Stimulated activated CD8-positive, alpha-beta memory T cell treated with anti-CD3 and anti-CD28 coated beads, Interleukin-7, amount 100 ng/mL, for 24 hours (primary cell): Measurements from ENCODE around the gene MACF1.

ENCODE experiments used
- DNase-seq: peaks from one replicate; pipeline ENCODE4 v3.0.0-alpha.2; 2020; ENCODE audit warnings: low read depth

MACF1 gene

DNA sequence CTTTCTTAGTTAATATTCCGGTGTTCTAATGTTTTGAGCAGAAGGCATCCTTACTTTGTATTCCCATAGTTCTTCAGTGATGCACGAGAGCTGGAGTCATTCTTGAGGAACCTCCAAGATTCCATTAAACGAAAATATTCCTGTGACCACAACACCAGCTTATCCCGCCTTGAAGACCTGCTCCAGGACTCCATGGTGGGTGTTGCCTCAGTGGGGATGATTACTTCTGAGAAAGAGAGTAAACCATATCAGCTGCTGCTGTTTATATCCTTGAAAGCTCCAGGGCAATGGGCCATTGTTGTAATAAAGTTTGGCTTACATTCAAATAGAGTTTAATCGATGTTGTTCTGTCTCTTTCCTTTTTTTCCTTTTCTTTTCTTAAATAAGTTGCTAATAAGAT lies 93.1 kb downstream of the MACF1 start:
- DNase-seq: no peak

DNA sequence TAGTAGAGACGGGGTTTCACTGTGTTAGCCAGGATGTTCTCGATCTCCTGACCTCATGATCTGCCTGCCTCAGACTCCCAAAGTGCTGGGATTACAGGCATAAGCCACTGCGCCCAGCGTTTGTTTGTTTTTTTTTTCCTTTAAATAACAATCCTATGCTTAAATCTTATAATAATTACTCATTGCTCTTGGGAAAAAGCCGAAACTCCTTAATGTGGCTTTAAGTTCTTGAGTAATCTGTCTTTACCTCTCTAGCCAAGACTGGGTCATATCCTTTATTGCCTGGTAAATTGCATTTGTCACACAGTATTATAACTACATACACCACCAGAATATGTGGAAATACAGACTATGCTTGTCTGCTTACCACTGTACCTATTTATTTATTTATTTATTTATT lies 97.1 kb downstream of the MACF1 start:
- no peak for DNase-seq

DNA sequence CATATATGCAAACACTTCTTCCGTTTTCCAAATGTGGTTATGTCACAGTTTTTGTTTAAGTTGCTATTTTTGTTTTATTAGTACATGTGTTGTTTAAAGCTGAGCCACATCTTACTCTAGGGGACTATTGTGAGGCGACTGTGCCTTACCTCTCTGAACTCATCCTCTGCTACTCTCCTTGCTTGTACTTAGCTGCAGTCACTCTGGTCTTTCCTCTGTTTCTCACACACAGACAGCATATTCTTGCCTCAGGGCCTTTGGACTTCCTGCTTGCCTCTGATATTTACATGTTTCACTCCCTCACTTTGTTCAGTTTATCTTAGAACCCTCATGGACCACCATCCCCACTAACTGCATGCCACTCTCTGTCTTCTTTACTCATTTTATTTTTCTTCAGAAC lies 101.1 kb downstream of the MACF1 start:
- DNase-seq: no peak

DNA sequence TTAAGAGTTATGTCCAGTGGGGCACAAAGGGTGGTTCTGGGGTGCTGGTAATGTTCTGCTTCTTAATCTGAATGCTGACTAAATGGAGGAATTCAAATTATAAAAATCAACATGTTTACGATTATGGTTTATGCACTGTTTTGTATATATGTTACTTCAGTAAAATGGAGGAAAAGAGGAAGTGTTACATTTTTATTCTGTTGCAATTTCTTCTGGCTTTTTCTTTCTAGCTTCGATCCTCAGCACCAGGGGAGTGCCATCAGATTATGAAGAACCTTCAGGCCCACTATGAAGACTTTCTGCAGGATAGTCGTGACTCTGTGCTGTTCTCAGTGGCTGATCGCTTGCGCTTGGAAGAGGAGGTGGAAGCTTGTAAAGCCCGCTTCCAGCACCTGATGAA lies 105.5 kb downstream of the MACF1 start:
- DNase-seq: no peak

DNA sequence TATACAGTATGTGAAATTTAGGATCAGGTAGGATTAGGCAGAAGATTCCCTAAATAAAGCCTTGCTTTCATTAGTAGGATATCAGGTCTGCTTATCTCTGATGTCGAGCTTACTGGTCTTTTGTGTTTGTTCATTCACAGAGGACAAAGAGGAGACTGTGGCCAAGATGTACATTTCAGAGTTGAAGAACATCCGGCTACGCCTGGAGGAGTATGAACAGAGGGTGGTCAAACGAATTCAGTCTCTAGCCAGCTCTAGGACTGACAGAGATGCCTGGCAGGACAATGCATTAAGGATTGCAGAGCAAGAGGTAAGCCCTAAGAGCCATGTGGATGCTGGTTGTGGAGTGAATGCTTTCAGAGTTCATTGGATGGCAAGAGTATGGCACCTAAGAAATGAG lies 106.2 kb downstream of the MACF1 start:
- no peak for DNase-seq

DNA sequence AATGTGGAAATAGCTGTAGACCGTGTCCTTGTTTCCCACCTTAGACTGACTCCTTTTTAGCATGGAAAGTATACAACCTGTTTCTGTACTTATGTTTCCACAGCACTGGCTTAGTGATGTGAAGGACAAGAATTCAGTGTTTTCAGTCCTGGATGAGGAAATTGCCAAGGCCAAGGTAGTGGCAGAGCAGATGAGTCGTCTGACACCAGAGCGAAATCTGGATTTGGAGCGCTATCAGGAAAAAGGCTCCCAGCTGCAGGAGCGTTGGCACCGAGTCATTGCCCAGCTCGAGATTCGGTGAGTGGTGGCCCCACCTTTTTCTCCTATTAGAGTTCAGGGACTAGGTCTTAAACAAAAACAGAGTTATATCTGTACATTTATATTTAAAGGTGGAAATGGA lies 112.6 kb downstream of the MACF1 start:
- no peak for DNase-seq

DNA sequence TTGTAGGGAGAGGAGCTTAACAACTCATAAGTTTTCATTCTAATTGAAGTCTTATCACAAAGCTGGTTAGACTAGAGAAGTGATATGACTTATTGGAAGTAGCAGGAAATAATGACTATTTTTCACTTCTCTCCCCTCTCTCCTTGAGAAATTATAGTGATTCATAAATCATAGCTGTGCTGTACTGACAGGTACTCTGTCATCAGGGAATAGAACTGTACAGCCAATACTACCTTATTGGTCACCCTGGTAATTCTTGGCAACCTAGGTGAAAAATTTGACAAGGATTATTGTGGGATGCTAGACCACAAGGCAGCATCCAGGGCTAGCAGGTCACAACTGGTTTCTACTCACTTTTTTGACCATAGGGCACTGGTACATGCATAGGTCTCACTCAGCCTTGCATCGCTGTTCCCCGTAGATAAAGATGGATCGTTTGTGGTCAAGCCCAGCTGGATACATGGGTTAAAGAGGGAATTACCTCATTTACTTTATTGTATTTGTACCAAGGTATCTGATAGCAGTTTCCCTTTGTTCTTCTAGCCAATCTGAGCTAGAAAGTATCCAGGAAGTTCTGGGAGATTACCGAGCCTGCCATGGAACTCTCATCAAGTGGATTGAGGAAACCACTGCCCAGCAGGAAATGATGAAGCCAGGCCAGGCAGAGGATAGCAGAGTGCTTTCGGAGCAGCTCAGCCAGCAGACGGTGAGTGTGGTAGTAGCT lies 113.6 kb downstream of the MACF1 start:
- DNase-seq: no peak

DNA sequence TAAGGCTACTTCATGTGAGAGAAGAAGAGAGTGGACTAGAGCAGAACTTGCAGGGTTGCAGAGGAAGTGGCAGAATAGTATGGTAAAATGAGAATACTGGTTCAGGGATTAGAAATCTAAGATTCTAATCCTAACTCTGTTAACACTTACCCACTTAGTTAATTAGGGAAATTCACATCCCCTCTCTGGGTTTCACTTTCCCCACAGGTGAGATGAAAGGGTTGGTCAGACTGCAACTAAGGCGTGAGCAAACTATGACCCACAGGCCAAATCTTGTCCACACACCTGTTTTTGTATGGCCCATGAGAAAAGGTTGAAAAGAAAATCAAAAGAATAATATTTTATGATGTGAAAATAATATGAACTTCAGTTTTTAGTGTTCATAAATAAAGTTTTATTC lies 117.5 kb downstream of the MACF1 start:
- DNase-seq: no peak

DNA sequence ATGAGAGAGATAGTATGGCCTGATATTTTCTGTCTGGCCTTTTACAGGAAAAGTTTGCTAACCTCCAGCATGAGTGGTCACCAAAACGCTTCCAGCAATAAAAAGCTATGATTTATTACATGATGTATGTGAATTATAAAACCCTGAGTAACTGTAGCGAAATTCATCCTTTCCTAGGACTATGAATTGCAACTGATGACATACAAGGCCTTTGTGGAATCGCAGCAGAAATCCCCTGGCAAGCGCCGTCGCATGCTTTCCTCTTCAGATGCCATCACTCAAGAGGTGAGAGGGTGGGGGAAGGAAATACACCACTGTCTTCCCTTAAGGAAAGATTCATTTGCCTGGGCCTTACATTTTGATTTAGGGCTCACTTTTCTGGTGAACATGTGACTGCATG lies 117.9 kb downstream of the MACF1 start:
- no peak for DNase-seq

DNA sequence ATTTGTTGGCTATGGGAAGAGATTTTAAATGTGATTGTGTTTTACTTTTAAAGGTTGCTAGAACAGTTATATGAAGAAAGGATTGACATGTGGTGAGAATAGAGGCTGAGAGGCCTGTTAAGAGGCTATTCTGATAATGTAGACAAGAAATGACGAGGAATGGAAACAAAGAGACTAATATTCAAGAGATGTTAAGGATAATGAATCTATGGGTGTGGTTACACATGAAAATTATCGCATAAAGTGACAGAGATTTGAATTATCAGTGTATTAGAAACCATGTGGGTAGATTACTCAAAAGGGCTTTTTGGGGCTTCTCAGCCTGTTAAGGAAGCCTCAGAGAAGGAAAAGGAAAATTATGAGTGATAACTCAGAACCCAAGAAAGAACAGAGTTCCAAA lies 120.4 kb downstream of the MACF1 start:
- DNase-seq: no peak

DNA sequence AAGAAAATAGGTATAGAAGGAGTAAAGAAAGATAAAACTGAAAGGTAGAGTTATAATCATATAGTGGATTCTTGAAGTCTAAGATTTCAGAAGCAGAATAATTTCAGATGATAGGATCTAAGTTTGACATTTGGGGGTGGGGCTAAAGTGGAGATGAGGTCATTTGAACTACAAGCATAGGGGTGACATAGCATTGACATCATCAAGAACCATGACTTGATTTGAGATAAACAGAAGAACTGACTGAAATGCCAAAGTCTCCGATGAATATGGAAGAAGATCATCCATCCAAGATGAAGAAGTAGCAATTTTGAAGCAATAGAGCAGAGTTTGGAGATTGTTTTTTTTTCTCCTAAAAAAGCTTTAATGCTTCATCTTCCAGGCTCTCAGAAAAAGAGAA lies 122.3 kb downstream of the MACF1 start:
- no peak for DNase-seq

DNA sequence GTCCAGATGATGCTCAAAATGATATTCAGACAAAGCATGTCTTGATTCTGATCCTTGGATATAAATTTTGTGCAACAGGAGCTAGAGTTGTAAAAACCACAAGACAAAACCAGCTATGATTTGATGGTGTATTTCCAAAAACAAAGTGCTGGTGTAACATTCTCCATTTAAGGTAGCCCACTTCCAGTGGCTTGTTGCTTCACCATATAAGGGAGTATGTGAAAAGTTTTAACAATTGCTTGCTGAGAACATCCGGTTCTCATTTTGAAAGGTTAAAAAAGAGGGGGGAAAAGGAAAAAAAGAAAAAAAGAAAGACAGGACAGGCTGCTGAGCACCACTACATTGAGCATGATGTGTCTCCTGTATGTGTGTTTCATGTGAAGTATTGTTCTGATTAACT lies 123.6 kb downstream of the MACF1 start:
- DNase-seq: no peak

DNA sequence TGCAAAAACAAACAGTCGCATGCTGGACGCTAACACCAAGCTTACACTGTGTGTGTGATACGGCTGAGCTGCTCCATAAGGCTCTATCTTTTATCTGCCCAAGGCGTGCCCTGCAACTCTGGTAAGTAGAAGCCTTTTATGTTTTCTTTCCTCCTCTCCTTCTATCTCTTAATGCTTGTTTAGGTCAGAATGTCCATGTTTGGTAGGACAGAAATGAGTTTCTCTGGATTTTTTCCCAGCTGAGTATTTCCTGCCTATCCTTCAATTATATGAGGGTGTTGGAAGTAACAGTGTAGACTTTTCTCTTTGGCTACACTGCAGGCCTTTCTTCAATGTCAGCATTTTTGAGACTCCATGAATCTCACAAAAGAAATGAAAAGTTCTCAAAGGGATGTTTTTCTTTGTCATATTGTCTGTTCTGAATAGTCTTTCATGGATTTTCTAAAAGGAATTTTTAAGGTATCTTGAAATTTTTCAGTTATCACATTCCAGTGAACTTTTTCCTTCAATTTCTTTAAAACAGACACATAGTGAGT lies 124.2 kb downstream of the MACF1 start:
- no peak for DNase-seq

DNA sequence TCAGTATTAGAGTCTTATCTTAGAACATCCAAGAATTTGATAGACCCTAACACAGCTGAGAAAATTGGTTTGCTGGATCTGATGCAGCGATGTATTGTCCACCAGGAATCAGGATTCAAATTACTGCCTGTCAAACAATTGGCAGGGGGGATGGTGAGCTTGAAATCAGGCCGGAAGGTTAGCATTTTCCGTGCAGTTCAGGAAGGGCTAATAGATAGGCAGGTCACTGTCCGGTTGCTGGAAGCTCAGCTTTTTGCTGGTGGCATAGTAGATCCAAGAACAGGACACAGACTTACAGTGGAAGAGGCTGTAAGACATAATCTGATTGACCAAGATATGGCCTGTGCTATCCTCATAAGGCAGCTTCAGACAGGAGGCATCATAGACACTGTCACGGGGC lies 127.2 kb downstream of the MACF1 start:
- DNase-seq: no peak

DNA sequence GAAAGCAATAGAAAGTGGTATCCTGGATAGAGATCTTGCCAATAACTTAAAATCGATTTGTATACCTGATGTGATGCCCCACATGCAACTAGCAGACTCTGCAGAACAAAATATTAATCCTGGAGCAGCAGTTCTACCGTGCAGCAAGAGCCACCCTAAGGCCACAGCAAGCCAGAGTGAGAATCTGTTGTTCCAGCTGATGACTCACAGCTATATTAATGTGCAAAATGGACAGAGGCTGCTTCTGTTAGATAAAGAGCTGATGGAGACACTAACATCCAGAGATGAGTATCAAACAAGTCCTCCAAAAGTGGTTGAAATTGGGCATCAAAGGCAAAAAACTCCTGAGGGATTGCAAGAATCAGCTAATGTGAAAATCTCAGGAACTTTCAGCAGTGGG lies 127.8 kb downstream of the MACF1 start:
- DNase-seq: no peak

DNA sequence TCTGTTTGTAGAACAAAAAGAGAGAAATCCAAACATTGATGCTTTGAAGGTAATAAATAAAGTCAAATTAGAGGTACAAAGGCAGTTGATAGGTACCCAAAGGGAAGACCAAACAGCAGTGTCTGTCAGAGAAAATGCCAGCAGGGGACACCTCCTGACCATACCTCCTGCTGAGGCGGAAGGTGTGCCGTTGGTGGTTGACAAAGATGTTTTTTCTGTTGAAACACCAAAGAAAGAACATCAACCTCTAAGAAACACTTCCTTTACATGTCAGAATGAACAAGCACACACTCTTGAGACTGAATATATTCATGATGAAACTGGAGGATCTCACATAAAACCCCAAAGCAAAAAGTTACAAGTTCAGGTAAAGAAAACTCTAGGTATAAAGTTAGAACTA lies 128.3 kb downstream of the MACF1 start:
- no peak for DNase-seq

DNA sequence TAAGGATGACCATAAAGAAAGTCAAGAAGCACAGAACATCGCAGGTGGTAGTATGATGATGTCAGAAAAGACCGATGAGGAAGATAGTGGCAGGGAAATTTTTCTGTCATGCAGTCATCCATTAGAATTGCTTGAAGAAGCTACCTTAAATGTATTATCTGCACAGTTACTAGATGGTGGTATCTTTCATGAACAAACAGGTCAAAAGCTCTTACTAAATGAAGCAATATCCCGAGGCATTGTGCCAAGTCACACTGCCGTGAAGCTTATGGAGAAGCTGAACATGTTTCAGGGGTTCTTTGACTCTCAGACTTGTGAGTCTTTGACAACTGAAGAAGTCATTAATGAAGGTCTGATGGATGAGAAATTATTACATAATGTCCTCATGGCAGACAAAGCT lies 128.8 kb downstream of the MACF1 start:
- DNase-seq: no peak

DNA sequence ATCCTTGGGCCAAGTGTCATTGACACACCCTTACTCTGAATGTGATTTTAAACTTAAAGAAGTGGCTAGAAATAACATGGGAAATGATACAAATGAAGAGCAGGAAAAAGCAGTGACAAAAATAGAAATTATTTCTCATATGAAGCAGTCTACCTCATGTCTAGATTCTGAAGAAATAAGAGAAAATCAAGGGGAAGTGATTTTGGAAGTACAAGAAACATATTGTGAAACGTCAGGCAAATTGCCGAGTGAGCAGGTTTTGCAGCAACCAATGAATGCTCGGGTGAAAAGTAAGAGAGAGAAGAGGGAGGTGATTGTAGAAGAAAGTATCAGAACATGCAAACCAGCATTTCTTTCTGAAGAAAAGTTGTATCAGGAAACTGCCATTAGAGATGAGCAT lies 130.7 kb downstream of the MACF1 start:
- no peak for DNase-seq

DNA sequence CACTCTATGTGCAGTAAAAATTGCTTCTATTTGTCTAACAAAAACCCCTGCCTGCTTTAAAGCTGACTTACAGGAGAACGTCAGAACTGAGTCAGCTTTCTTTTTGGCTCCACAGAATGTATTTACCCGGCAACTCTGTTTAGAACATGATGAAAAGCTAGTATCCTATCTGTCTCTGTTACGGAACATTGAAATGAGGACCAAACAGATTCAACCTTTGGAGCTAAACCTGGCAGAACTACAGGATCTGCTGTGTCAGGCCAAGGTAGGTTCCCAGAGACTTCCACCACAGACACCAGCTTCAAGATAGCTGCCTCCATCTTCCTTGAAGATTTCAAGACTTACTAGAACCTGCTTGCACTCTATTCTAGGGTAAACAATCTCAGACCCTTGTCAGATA lies 132.6 kb downstream of the MACF1 start:
- DNase-seq: no peak

DNA sequence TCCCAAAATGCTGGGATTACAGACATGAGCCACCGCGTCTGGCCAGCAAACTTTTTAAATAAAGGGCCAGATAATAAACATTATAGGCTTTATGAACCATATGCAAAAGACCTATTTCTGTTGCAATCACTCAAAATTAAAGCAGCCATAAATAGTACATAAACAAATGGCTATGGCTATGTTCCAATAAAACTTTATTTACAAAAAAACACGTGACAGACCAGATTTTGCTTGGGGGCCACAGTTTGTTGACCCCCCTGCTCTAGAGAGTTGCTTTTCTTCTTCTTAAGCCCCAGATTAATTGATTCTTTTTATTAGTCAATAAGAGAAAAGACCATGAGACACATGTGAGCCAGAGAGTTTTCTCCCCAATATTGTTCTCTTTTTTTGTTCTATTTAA lies 138.3 kb downstream of the MACF1 start:
- DNase-seq: no peak

DNA sequence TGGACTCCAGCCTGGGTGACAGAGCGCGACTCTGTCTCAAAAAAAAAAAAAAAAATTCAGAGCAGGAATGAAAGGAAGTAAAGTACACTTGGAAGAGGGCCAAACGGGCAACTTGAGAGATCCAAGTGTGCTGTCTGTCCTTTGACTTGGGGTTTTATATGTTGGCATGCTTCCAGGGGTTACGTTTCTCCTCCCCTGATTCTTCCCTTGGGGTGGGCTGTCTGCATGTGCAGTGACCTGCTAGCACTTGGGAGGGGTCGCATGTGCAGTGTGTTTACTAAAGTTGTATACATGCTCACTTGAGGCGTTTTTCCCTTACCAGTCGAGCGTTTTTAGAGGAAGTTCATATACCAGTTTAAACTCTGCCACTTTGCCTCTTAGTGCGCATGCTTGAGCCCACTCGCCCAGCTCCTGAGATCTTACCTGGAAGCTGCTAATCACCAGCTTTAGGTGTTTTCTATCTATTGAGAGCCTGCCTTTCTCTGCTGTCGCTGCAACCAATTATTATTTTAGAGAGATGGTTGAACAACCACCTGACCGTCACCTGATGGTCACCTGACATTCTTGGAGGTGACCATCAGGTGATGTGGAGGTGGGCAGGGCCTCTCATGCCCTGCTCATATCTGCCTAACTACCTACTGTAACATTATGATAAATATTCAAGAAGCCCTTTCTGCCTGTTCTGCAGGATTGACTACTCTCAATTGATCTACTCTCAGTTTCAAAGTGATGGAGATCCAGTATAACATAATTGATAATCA lies 140.1 kb downstream of the MACF1 start:
- no peak for DNase-seq

DNA sequence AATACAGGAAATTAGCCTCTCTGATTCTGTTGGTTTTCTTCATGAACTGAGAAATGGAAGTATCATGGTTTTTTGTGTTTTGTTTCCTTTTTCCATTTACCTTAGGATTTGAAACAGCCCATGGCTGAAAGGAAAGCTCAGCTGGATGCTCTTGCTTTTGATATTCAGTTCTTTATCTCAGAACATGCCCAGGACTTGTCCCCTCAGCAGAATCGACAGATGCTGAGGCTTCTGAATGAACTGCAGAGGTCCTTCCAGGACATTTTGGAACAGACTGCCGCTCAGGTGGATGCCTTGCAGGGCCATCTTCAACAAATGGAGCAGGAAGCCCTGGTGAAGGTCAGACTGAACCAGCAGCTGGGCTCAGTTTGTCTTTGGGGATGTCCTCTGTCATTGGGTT lies 142.4 kb downstream of the MACF1 start:
- DNase-seq: no peak

DNA sequence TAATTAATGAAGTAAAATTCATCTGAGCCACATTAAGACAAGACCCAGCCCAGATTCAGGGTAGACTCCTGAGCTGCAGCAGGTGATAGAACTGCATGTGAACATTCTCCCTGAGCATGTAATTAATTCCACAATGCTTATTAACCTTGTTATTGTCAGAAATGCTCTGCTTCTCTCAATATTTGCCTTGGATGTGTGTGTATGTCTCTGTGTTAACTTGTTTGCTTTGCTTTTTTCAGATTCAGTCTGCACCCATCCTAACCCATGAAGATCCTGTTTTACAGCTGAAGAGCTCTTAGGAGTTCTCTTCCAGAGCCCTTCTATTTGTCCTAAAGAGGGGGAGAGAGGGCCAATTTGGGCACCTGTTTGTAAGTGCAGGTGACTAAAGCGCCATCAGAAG lies 143.8 kb downstream of the MACF1 start:
- DNase-seq: no peak

DNA sequence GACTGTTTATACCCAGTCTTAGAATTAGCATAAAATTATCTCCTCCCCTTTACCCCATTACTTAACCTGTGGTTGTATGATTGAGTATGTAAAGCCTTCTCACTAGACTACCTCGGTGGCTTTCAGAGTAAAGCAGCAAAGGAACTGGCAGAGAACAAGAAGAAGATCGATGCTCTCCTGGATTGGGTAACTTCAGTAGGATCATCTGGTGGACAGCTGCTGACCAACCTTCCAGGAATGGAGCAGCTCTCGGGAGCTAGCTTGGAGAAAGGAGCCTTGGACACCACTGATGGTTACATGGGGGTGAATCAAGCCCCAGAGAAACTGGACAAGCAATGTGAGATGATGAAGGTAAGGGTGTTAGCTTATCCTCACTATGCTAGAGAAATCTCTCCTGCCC lies 148.4 kb downstream of the MACF1 start:
- DNase-seq: no peak
